ENCODE results near the gene MKRN2OS. TPM values are rescaled to one million over a fixed set of nuclear protein-coding genes. Genes with fewer than 3 reads are reported as not detected.

MKRN2OS gene
- total and polyA plus RNA-seq, 5 donors from 2014 or later: 0.21 TPM; not detected in 4

- Histone ChIP-seq H3K4me1 (ENCODE audit: control insufficient read depth, insufficient read depth, low read length, poor library complexity, severe bottlenecking) (no peaks in the 10 kb centered on the region), H3K27me3 (ENCODE audit: control insufficient read depth, insufficient read depth, low read length) (no peaks in the 10 kb centered on the region), H3K9me3 (ENCODE audit: control insufficient read depth in 2 of 2, low read length in 2 of 2) (no peaks in the 10 kb centered on the region), H3K4me3 (ENCODE audit: low read depth, low read length) (no peak overlapping the region), H3K36me3 (ENCODE audit: control insufficient read depth, insufficient read depth, low read length) (no peaks in the 10 kb centered on the region), H3K27ac (ENCODE audit: insufficient read depth, low read length, poor library complexity, severe bottlenecking) (no peak overlapping the region)
- no peak for DNase-seq
- peaks cover 0 to 3% (median 1%) of the 10 kb centered on the region in 4 donors for H3K4me1 Mint-ChIP-seq
- peaks cover 8% of the 10 kb centered on the region for H3K36me3 Mint-ChIP-seq
- peaks cover 0 to 2% (median 0%) of the 10 kb centered on the region in 7 donors for H3K9me3 Mint-ChIP-seq
- H3K27me3 Mint-ChIP-seq: no peaks in the 10 kb centered on the region
- no peak overlapping the region for H3K4me3 Mint-ChIP-seq
- H3K27ac Mint-ChIP-seq: no peak overlapping the region
- ATAC-seq (ENCODE audit: low read depth in 2 of 2): no peak
These were observed 32.7 kb downstream of the MKRN2OS start for GRCh38 chr3:12512534-12513118.

DNA sequence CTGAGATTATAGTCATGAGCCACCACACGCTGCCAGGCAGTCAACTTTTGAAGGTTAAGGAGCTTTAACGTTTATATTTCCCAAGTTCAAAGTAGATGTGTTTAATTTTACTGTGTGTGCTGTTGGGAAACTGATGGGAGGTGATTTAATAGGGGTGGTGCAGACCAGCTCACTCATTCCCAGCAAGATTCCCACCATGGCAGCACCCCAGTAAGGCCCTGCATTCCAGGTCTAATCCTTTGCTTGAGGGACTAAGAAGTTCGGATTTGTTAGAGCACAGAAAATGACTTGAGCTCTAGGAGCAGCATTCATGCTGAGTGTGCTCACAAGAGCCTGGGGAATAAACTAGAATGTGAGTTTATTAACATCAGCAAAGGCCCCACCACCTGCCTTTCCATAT lies 35.8 kb downstream of the MKRN2OS start:
- H3K27ac ChIP-seq (ENCODE audit: insufficient read depth, low read length, poor library complexity, severe bottlenecking): no peak overlapping the region
- peaks cover 4% of the 10 kb centered on the region for H3K36me3 ChIP-seq (ENCODE audit: control insufficient read depth, insufficient read depth, low read length)
- H3K36me3 Mint-ChIP-seq: peaks cover 9% of the 10 kb centered on the region
- no peak for ATAC-seq (ENCODE audit: low read depth in 2 of 2)
- H3K4me3 Mint-ChIP-seq: no peak overlapping the region
- peaks cover 0 to 3% (median 0%) of the 10 kb centered on the region in 4 donors for H3K4me1 Mint-ChIP-seq
- no peaks in the 10 kb centered on the region for H3K27me3 Mint-ChIP-seq
- H3K4me1 ChIP-seq (ENCODE audit: control insufficient read depth, insufficient read depth, low read length, poor library complexity, severe bottlenecking): no peaks in the 10 kb centered on the region
- H3K4me3 ChIP-seq (ENCODE audit: low read depth, low read length): no peak overlapping the region
- no peaks in the 10 kb centered on the region for H3K27me3 ChIP-seq (ENCODE audit: control insufficient read depth, insufficient read depth, low read length)
- H3K27ac Mint-ChIP-seq: no peak overlapping the region
- H3K9me3 ChIP-seq (ENCODE audit: control insufficient read depth in 2 of 2, low read length in 2 of 2): no peaks in the 10 kb centered on the region
- no peak for DNase-seq
- no peaks in the 10 kb centered on the region for H3K9me3 Mint-ChIP-seq

GRCh38 chr3:12508291-12508700 lies 37.0 kb downstream of the MKRN2OS start:
- no peaks in the 10 kb centered on the region for H3K4me1 Mint-ChIP-seq
- Histone ChIP-seq H3K4me3 (ENCODE audit: low read depth, low read length) (no peak overlapping the region), H3K4me1 (ENCODE audit: control insufficient read depth, insufficient read depth, low read length, poor library complexity, severe bottlenecking) (no peaks in the 10 kb centered on the region), H3K9me3 (ENCODE audit: control insufficient read depth in 2 of 2, low read length in 2 of 2) (no peaks in the 10 kb centered on the region), H3K36me3 (ENCODE audit: control insufficient read depth, insufficient read depth, low read length) (peaks cover 14% of the 10 kb centered on the region), H3K27me3 (ENCODE audit: control insufficient read depth, insufficient read depth, low read length) (no peaks in the 10 kb centered on the region), H3K27ac (ENCODE audit: insufficient read depth, low read length, poor library complexity, severe bottlenecking) (no peak overlapping the region)
- DNase-seq: no peak
- H3K27ac Mint-ChIP-seq: no peak overlapping the region
- no peaks in the 10 kb centered on the region for H3K27me3 Mint-ChIP-seq
- H3K9me3 Mint-ChIP-seq: no peaks in the 10 kb centered on the region
- H3K4me3 Mint-ChIP-seq: no peak overlapping the region
- ATAC-seq (ENCODE audit: low read depth in 2 of 2): no peak
- H3K36me3 Mint-ChIP-seq: peaks cover 13% of the 10 kb centered on the region

- no peak overlapping the region for H3K27ac ChIP-seq (ENCODE audit: insufficient read depth, low read length, poor library complexity, severe bottlenecking)
- Mint-ChIP-seq H3K27ac (no peak overlapping the region), H3K4me3 (no peak overlapping the region), H3K4me1 (no peaks in the 10 kb centered on the region), H3K9me3 (no peaks in the 10 kb centered on the region), H3K27me3 (no peaks in the 10 kb centered on the region), H3K36me3 (peaks cover 17% of the 10 kb centered on the region)
- no peaks in the 10 kb centered on the region for H3K27me3 ChIP-seq (ENCODE audit: control insufficient read depth, insufficient read depth, low read length)
- DNase-seq: no peak
- no peak for ATAC-seq (ENCODE audit: low read depth in 2 of 2)
- no peaks in the 10 kb centered on the region for H3K4me1 ChIP-seq (ENCODE audit: control insufficient read depth, insufficient read depth, low read length, poor library complexity, severe bottlenecking)
- peaks cover 18% of the 10 kb centered on the region for H3K36me3 ChIP-seq (ENCODE audit: control insufficient read depth, insufficient read depth, low read length)
- no peak overlapping the region for H3K4me3 ChIP-seq (ENCODE audit: low read depth, low read length)
- no peaks in the 10 kb centered on the region for H3K9me3 ChIP-seq (ENCODE audit: control insufficient read depth in 2 of 2, low read length in 2 of 2)
These were observed 37.6 kb downstream of the MKRN2OS start for GRCh38 chr3:12507591-12508281.

- H3K4me3 ChIP-seq (ENCODE audit: low read depth, low read length): no peak overlapping the region
- no peak overlapping the region for H3K27ac Mint-ChIP-seq
- no peaks in the 10 kb centered on the region for H3K4me1 ChIP-seq (ENCODE audit: control insufficient read depth, insufficient read depth, low read length, poor library complexity, severe bottlenecking)
- no peaks in the 10 kb centered on the region for H3K4me1 Mint-ChIP-seq
- DNase-seq (no peak), ATAC-seq (ENCODE audit: low read depth in 2 of 2) (no peak)
- H3K4me3 Mint-ChIP-seq: no peak overlapping the region
- peaks cover 19% of the 10 kb centered on the region for H3K36me3 ChIP-seq (ENCODE audit: control insufficient read depth, insufficient read depth, low read length)
- no peaks in the 10 kb centered on the region for H3K27me3 ChIP-seq (ENCODE audit: control insufficient read depth, insufficient read depth, low read length)
- no peaks in the 10 kb centered on the region for H3K9me3 Mint-ChIP-seq
- no peaks in the 10 kb centered on the region for H3K27me3 Mint-ChIP-seq
- peaks cover 21% of the 10 kb centered on the region for H3K36me3 Mint-ChIP-seq
- H3K27ac ChIP-seq (ENCODE audit: insufficient read depth, low read length, poor library complexity, severe bottlenecking): no peak overlapping the region
- H3K9me3 ChIP-seq (ENCODE audit: control insufficient read depth in 2 of 2, low read length in 2 of 2): no peaks in the 10 kb centered on the region
These were observed 39.0 kb downstream of the MKRN2OS start for GRCh38 chr3:12506201-12506709.

DNA sequence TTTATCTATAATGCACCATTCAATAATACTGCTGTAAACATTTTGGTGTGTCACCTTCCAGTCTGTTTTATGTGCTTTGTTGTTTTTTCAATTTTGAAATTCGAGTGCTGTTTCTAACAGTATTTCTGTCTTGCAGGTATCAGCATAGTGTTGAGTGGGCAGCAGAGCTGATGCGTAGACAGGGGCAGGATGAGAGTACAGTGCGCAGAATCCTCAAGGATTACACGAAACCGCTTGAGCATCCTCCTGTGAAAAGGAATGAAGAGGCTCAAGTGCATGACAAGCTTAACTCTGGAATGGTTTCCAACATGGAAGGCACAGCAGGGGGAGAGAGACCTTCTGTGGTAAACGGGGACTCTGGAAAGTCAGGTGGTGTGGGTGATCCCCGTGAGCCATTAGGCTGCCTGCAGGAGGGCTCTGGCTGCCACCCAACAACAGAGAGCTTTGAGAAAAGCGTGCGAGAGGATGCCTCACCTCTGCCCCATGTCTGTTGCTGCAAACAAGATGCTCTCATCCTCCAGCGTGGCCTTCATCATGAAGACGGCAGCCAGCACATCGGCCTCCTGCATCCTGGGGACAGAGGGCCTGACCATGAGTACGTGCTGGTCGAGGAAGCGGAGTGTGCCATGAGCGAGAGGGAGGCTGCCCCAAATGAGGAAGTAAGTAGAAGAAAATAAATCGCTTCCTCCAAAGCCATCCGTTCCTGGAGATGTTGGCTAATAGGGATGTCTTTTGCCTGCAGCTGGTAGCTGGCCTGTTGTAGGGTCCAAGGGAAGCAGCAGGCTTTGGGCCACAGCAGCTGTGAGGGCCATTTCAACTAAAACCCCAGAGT lies 42.0 kb downstream of the MKRN2OS start:
- Histone ChIP-seq H3K9me3 (ENCODE audit: control insufficient read depth in 2 of 2, low read length in 2 of 2) (no peaks in the 10 kb centered on the region), H3K36me3 (ENCODE audit: control insufficient read depth, insufficient read depth, low read length) (peaks cover 39% of the 10 kb centered on the region), H3K4me3 (ENCODE audit: low read depth, low read length) (no peak overlapping the region), H3K27ac (ENCODE audit: insufficient read depth, low read length, poor library complexity, severe bottlenecking) (no peak overlapping the region), H3K27me3 (ENCODE audit: control insufficient read depth, insufficient read depth, low read length) (no peaks in the 10 kb centered on the region), H3K4me1 (ENCODE audit: control insufficient read depth, insufficient read depth, low read length, poor library complexity, severe bottlenecking) (no peaks in the 10 kb centered on the region)
- Mint-ChIP-seq H3K27me3 (no peaks in the 10 kb centered on the region), H3K4me1 (no peaks in the 10 kb centered on the region), H3K4me3 (no peak overlapping the region), H3K9me3 (no peaks in the 10 kb centered on the region), H3K36me3 (peaks cover 37% of the 10 kb centered on the region), H3K27ac (peak overlapping the region in 1 of 3 donors; percentile 4)
- DNase-seq (no peak), ATAC-seq (ENCODE audit: low read depth in 2 of 2) (no peak)

GRCh38 chr3:12501360-12502020 lies 43.8 kb downstream of the MKRN2OS start:
- H3K4me3 Mint-ChIP-seq: no peak overlapping the region
- no peaks in the 10 kb centered on the region for H3K9me3 ChIP-seq (ENCODE audit: control insufficient read depth in 2 of 2, low read length in 2 of 2)
- H3K9me3 Mint-ChIP-seq: no peaks in the 10 kb centered on the region
- peak overlapping the region in 1 of 3 donors; percentile 42 for H3K27ac Mint-ChIP-seq
- H3K4me3 ChIP-seq (ENCODE audit: low read depth, low read length): no peak overlapping the region
- H3K4me1 ChIP-seq (ENCODE audit: control insufficient read depth, insufficient read depth, low read length, poor library complexity, severe bottlenecking): no peaks in the 10 kb centered on the region
- peaks cover 49% of the 10 kb centered on the region for H3K36me3 Mint-ChIP-seq
- no peak for DNase-seq
- no peak for ATAC-seq (ENCODE audit: low read depth in 2 of 2)
- no peak overlapping the region for H3K27ac ChIP-seq (ENCODE audit: insufficient read depth, low read length, poor library complexity, severe bottlenecking)
- H3K27me3 Mint-ChIP-seq: no peaks in the 10 kb centered on the region
- no peaks in the 10 kb centered on the region for H3K4me1 Mint-ChIP-seq
- H3K27me3 ChIP-seq (ENCODE audit: control insufficient read depth, insufficient read depth, low read length): no peaks in the 10 kb centered on the region
- H3K36me3 ChIP-seq (ENCODE audit: control insufficient read depth, insufficient read depth, low read length): peaks cover 51% of the 10 kb centered on the region
